Epidermal melanocyte (primary cell): ENCODE measurements around the gene AIFM1.
A peak's percentile ranks its signal among the peaks of the same experiment; 100 is the strongest.

Experiments
- DNase-seq: peaks from one replicate; pipeline ENCODE4 v3.0.0; 2011; ENCODE audit warnings: low spot score; ENCODE audit not compliant: insufficient read length

AIFM1 gene

GRCh38 chrX:130170752-130171445, 5.3 kb upstream of the AIFM1 start:
- no peak for DNase-seq

GRCh38 chrX:130167040-130167439, 1.4 kb upstream of the AIFM1 start:
- DNase-seq = no peak

GRCh38 chrX:130166503-130166777, 799 bp upstream of the AIFM1 start:
- DNase-seq = no peak

GRCh38 chrX:130165181-130165702, 399 bp downstream of the AIFM1 start:
- no peak for DNase-seq

GRCh38 chrX:130163398-130163797, 2.2 kb downstream of the AIFM1 start:
- no peak for DNase-seq

GRCh38 chrX:130162094-130162735, 3.4 kb downstream of the AIFM1 start:
- no peak for DNase-seq

- no peak for DNase-seq
These were observed 5.9 kb downstream of the AIFM1 start for GRCh38 chrX:130159776-130160175.

GRCh38 chrX:130158311-130158710, 7.3 kb downstream of the AIFM1 start:
- DNase-seq = no peak

- no peak for DNase-seq
These were observed 10.1 kb downstream of the AIFM1 start for GRCh38 chrX:130155564-130155963.

- DNase-seq = no peak
These were observed 18.0 kb downstream of the AIFM1 start for GRCh38 chrX:130147631-130148030.

- DNase-seq = no peak
These were observed 20.5 kb downstream of the AIFM1 start for GRCh38 chrX:130145123-130145522.

- DNase-seq = no peak
These were observed 21.1 kb downstream of the AIFM1 start for GRCh38 chrX:130144509-130144908.

GRCh38 chrX:130139474-130140201, 26.0 kb downstream of the AIFM1 start:
- no peak for DNase-seq

- DNase-seq = no peak
These were observed 28.7 kb downstream of the AIFM1 start for GRCh38 chrX:130136961-130137360.

- DNase-seq = no peak
These were observed 29.1 kb downstream of the AIFM1 start for GRCh38 chrX:130136496-130136895.

- DNase-seq = no peak
These were observed 34.7 kb downstream of the AIFM1 start for GRCh38 chrX:130130990-130131389.

- no peak for DNase-seq
These were observed 40.4 kb downstream of the AIFM1 start for GRCh38 chrX:130125091-130125874.

GRCh38 chrX:130124577-130124976, 41.1 kb downstream of the AIFM1 start:
- DNase-seq = no peak

GRCh38 chrX:130121505-130121800, 44.2 kb downstream of the AIFM1 start:
- no peak for DNase-seq

GRCh38 chrX:130120746-130121504, 44.7 kb downstream of the AIFM1 start:
- peak; percentile 51 for DNase-seq

GRCh38 chrX:130120321-130120731, 45.3 kb downstream of the AIFM1 start:
- DNase-seq = no peak
